Fibroblast of skin of left biceps (primary cell): ENCODE data around the gene TMEM45A.
A peak's percentile ranks its signal among the peaks of the same experiment; 100 is the strongest.
"Not testable (repeated sequence)": the region's sequence is repeated elsewhere in the genome, so short reads cannot be mapped to it uniquely, and the experiment has no call there.

Source experiments
- DNase-seq, 2 experiments: peaks; one replicate each; pipeline ENCODE4 v3.0.0-alpha.2; 2013; ENCODE audit warnings: low read depth in 2 of 2

The TMEM45A gene, protein sequence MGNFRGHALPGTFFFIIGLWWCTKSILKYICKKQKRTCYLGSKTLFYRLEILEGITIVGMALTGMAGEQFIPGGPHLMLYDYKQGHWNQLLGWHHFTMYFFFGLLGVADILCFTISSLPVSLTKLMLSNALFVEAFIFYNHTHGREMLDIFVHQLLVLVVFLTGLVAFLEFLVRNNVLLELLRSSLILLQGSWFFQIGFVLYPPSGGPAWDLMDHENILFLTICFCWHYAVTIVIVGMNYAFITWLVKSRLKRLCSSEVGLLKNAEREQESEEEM

DNA sequence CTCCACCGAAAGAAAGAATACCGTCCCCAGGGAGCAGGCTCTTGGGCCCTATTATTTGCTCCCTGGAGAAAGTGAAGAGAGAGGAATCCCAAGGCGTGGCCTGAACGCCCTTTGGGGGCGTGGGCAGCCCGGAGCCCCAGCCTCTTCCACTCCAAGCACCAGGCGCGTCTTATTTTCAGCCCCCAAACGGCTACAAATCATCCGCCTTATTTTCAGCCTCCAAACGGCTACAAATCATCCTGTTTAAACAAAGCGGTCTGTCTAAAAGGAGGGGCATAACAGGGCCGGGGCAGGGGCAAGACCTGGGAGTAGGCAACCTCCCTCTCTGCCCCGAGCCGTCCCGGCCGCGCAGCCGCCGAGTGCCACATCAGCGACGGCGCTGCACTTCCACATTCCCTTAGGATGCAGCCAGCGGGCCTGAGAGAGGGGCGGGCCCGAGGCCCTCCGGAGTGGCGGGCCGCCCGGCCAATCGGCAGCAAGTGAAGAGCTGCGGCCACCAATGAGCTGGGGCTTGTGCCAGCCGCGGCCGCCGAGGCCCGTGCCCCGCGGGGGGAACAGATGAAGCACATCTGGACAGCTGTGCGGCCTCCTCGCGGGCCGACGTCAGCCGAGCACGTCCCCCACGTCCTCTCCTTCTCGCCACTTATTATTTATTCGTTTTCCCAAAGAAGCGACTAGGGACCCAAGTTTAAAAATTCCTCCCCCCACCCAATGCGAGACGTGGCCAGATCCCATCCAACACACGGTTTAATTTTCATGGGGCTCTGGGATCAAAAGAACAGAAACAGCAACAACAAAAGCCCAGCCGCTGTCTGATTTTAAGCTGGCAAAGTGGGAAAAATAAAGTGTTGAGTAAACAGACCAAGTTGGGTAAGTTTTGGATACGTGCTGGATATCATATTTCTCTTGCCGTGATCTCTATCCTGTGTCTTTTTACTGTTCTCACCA is at the start of gene TMEM45A:
Gene TMEM45A (plus strand): TSS at position 561 of the 948 bp plus-strand sequence. CDS start 62,593 bp downstream, outside the sequence.
- DNase-seq: peak; percentile 92 to 95

DNA sequence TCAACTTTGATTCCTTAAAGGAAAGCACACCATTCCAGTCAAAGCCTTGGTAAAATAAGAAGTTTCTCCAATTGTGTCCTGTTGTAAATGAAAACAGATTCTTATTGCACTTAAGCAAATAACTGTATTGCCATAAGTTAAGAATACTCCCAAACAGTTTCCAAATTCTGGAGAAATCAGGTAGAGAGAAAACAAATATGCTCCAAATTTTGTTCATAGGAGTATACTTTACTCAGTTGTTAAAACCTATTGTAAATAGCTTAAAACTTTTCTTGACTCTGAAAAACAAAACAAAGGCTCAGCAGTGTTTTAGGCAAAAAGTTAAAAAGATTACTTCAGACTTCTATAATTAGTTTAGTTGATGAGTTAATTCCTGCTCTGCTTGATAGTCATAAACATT is 48.7 kb upstream of the TMEM45A start:
- no peak for DNase-seq

DNA sequence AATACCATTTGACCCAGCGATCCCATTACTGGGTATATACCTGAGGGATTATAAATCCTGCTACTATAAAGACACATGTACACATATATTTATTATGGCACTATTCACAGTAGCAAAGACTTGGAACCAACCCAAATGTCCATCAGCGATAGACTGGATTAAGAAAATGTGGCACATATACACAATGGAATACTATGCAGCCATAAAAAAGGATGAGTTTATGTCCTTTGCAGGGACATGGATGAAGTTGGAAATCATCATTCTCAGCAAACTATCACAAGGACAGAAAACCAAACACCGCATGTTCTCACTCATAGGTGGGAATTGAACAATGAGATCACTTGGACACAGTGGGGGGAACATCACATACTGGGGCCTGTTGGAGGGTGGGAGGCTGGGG is 45.4 kb upstream of the TMEM45A start:
- not testable (repeated sequence) for DNase-seq

DNA sequence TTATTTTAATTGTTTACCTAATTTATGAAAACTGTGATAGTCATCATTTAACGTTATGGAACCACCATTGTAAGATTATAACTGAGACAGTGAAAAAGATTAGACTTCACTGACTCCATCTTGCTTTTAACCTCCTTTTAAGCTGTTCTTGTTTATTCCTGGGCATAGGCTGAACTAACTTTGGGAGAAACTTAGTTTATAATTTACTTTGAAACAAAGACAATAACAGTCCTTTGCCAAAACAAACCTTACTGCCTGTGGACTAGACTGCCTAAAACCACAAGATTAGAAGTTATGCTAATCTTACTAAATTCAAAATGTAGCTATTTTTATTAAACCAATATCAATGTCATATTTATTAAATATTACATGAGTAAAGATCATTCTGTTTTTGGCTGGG is 44.3 kb upstream of the TMEM45A start:
- DNase-seq: no peak

DNA sequence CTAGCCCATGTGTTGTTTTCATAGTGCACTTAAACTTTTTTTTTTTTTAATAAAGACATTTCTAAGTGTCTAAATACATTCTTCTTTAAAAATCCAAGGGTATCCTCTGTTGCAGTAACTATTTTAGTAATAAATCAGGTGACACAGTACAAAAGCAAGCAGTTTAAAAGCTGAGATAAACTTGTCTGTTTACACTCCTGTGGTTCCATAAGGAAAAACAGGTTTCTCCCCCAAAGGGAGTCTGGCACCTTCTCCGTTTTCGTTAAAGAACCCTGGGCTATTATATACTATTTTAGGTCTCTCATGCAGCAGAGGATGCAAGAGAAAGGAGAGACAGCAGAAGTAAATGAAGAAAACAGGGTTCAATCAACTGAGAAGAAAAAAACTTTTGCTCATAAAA is 43.2 kb upstream of the TMEM45A start:
- DNase-seq: no peak

DNA sequence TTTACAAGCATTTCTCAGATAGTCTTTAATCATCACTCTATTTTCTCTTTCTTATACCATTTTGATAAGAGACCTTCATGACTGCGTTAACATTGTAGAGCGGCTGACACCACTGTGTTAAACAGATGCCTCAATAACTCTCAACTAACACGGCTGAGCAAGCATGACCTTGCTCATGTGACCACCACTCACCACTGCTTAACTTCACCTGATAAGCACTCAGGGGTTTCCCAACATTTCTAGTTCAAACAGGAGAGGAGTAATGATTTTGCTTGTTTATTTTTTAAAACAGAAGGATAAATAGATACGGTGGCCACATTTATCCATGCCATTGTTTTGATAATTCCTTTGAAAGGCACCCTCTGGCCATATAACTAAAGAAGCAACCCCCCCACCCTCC is 37.7 kb upstream of the TMEM45A start:
- no peak for DNase-seq

DNA sequence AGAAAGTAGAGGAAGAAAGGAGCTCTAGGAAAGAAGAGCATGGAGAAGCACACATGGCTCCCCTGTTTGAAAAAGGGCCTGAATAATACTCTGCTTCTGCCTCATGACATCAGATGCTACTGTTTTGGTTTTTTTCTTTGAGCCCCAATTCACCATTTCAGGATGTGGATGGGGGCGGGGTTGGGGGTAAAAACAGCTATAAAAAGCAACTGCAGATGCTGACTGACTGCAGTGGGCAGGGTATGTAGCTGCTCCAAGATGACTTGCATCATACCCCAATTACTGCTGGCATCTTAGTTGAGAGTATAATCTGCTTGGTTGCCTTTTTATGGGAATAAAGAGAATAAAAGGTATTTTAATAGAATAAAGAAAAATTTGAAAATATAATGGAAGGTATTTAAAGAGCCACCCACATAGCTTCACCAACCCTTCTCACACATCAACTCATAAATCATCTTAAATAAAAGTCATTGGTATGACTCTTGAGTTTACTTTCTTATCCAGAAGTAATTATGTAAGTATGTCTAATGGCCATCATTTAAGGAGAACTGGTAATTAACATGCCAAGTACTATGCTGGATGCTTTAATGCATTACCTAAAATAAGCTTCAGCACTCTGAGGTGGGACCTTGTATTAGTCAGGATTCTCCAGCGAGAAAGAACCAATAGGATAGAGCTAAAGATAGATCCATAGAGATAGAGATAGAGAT is 36.4 kb upstream of the TMEM45A start:
- DNase-seq: no peak

DNA sequence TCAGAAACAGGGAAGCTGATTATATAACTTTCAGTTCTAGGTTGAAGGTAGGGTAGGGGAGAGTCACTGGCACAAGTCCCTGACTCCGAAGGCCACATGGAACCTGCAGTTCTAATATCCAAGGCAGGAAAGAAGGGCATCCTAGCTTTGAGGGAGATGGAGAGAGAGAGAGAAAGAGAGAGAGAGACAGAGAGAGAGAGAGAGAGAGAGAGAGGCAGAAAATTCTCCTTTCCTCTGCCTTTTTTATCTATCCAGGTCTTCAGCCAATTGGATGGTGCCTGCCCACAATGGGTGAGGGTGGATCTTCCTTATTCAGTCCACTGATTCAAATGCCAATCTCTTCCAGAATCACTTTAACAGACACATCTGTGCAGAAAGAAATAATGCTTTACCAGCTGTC is 35.7 kb upstream of the TMEM45A start:
- DNase-seq: no peak

DNA sequence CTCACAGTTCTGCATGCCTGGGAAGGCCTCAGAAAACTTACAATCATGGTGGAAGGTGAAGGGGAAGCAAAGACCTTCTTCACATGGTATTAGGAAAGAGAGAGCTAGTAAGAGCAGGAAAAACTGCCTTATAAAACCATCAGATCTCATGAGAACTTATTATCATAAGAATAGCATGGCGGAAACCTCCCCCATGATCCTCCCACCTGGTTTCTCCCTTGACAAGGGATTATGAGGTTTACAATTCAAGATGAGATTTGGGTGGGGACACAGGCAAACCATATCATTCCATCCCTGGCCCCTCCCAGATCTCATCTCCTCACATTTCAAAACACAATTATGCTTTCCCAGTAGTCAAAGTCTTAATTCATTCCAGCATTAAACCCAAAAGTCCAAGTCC is 34.6 kb upstream of the TMEM45A start:
- no peak for DNase-seq

DNA sequence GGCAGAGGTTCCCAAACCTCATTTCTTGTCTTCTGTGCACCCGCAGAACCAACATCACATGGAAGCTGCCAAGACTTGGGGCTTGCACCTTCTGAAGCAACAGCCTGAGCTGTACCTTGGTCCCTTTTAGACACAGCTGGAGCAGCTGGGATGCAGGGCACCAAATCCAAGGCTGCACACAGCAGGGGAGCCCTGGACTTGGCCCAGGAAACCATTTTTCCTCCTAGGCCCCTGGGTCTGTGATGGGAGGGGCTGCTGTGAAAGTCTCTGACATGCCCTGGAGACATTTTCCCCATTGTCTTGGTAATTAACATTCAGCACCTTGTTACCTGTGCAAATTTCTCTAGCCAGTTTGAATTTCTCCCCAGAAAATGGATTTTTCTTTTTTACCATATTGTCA is 33.6 kb upstream of the TMEM45A start:
- no peak for DNase-seq

DNA sequence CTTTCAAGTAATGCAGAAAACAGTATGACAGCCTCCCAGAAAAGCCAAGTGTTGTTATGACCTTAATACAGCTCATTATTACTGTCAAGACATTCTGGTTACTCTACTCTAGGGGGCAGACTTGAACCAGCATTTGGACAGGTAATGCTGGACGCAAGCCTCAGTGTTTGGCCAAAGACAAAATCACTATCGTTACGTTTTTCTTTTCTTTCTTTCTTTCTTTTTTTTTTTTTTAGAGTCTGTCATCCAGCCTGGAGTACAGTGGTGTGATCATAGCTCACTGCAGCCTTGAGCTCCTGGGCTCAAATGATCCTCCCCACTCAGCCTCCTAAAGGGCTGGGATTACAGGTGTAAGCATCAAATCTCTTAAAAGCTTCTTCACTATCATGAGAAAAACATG is 29.4 kb upstream of the TMEM45A start:
- peak; percentile 39 to 48 for DNase-seq

DNA sequence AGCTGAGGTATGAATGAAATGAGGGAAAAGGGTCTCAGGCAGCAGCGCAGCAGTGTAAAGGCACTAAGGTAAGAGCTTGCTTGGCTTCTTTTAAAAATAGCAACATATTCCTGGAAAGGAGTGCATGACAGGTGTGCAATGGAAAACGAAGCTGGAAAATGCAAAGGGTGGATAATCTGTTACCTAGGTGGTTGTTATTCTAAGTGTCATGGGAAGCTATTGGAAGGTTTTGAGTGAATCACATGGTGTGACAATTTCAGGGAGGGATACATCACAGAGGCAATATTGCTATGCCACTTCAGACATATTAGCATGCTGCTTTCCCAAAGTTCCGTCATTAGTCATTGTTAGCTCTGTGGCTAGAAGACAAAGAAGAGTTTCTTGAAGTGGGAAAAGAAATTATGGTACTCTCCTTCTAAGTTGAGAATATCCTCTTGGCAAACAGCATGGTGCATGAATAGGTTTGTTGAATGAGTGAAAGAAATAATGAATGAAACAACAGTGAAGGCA is 28.7 kb upstream of the TMEM45A start:
- DNase-seq: no peak

DNA sequence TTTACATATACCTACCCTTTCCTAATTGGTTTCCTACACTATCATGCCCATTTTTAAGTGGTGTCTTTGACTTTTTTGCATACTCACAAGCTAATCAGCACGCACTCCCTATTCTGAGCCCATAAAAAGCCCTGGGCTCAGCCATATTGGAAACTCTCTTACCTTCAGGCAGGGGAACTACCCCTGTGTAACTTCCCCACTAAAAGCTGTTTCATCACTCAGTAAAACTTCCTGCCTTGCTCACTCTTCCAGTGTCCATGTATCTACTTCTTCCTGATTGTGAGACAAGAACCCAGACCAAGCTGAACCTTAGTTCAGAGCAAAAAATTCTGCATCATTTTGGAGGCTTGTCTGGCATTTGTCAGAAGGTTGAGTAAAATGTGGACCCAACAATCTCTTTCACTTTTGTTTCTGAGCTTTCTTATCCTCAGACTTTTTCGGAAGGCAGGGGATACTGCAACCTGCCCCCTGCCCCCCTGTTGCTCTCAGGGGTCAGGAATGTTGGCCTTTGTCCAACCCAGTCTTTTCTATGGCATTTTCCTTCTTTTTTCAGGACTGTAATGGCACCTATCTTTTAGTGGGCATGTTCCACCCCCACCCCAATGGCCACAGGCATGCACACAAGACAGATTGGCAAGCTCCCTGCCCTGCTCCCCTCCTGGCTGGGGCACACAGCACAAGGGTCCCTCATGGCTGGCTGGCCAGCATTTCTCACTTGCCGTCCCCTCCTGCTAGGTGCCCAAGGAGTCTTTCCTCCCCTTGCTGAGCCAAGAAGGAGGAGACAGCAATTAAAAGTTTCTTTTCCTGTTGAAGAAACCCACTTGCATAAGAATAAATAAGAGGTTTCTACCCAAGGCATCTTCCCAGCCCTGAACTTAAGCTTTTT is 26.3 kb upstream of the TMEM45A start:
- DNase-seq: no peak

DNA sequence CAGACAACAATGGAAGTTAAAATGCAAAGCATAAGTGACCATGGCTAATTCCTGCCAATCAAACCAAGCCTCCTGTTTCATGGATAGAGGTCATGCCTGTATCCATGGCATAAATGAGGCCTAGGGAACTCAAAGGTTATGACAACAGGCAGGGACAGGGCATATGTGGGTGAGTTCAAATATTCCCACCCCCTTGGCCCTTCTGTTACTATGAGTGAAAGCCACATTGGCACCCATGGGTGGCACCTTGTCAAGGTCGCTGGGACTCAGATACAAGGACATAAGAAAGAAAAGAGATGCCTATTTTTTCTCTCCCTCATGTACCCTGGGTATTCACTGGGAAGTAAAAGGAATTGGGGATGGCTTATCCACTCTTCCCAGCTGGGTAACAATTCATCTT is 25.3 kb upstream of the TMEM45A start:
- no peak for DNase-seq

DNA sequence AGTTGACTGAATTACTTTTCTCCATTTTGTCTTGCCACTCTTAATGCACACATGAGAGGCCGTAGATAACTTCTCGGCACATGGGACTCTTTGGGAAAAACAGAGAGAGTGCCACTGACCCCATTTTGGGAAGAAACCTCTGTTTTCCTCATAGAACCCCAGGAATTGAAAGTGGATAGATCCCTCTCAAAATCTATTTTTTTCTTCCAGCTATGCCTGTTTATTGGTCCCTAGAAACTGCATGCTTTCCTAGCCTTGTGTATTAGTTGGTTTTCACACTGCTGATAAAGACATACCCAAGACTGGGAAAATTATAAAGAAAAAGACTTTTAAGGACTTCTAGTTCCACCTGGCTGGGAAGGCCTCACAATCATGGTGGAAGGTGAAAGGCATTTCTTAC is 23.7 kb upstream of the TMEM45A start:
- no peak for DNase-seq

DNA sequence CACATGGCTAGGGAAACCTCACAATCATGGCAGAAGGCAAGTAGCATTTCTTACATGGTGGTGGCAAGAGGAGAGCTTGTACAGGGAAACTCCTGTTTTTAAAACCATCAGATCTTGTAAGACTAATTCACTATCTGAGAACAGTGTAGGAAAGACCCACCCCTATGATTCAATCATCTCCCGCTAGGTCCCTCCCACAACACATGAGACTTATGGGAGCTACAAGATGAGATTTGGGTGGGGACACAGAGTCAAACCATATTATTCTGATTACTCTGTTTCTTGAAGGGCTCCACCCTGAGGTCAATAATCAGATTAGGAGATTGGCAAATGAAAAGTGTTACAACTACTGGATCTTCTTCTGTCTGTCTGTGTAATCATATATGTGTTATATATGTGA is 21.5 kb upstream of the TMEM45A start:
- no peak for DNase-seq

DNA sequence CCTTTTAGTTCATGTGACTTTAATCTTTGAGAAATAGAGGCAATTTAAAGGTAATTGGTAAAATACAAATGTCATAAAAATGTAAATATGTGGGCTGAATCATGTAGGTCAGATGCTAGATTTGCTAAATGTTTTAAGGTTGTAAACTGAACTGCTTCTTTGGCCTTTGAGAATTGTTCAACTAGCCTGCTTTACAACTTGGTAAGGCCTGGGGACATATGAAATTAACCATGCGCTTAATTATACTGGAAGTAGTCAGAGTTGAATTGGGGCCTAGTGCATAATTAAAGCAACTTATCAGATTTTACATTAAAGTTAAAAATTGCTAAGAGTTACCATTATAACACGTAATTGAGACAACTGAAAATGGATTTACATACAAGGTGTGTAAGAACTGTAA is 21.0 kb upstream of the TMEM45A start:
- DNase-seq: no peak

DNA sequence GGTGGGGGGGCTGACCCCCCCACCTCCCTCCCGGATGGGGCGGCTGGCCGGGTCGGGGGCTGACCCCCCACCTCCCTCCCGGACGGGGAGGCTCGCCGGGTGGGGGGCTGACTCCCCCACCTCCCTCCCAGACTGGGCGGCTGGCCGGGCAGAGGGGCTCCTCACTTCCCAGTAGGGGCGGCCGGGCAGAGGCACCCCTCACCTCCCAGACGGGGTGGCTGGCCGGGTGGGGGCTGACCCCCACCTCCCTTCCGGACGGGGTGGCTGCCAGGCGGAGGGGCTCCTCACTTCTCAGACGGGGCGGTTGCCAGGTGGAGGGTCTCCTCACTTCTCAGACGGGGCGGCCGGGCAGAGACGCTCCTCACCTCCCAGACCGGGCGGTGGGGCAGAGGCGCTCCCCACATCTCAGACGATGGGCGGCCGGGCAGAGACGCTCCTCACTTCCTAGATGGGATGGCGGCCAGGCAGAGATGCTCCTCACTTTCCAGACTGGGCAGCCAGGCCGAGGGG is 14.5 kb upstream of the TMEM45A start:
- not testable (repeated sequence) for DNase-seq

DNA sequence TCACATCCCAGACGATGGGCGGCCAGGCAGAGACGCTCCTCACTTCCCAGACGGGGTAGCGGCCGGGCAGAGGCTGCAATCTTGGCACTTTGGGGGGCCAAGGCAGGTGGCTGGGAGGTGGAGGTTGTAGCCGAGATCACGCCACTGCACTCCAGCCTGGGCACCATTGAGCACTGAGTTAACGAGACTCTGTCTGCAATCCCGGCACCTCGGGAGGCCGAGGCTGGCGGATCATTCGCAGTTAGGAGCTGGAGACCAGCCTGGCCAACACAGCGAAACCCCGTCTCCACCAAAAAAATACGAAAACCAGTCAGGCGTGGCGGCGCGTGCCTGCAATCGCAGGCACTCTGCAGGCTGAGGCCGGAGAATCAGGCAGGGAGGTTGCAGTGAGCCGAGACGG is 13.9 kb upstream of the TMEM45A start:
- not testable (repeated sequence) for DNase-seq

DNA sequence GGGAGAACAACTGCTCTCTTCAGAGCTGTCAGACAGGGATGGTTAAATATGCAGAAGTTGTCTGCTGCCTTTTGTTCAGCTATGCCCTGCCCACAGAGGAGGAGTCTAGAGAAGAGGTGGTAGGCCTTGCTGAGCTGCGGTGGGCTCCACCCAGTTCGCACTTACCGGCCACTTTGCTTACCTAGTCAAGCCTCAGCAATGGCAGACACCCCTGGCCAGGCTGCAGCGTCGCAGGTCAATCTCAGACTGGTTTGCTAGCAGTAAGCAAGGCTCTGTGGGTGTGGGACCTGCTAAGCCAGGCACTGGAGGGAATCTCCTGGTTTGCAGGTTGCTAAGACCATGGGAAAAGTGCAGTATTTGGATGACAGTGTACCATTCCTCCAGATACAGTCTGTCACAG is 12.3 kb upstream of the TMEM45A start:
- no peak for DNase-seq

DNA sequence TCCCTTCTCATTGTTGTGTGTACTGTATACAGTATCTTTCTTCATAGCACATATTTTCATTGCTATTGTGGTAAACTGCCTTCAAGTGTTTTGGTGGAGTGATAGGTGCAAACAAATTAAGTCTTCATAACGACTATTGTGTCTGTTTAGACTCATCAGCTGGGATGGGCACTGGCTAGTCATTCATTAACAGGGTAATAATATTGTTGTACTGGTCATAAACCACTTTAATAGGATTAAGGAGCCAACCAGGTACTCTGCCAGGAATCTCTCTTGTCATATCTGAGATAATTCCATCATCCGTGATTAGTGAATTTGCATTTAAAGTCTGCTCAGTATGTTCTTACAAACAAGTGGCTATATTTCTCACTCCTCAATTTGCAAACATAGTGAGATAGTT is 10.2 kb upstream of the TMEM45A start:
- DNase-seq: no peak
